ENCODE measurements around the gene DNMT1. TPM values are rescaled to one million over a fixed set of nuclear protein-coding genes. Genes with fewer than 3 reads are reported as not detected.

Gene DNMT1
- polyA plus RNA-seq, 1 experiment = 60.7 TPM

- TF ChIP-seq CTCF (IDR thresholded peaks at IDR 0.05; ENCODE audit: low read depth, low read length) = no peak
- Histone ChIP-seq H3K9me3 (ENCODE audit: control insufficient read depth, insufficient read depth, low read length) (peaks cover 5% of the 10 kb centered on the region; the same call in 1 of the 2 replicates), H3K27ac (ENCODE audit: low read depth, low read length) (no peak overlapping the region), H3K27me3 (ENCODE audit: control insufficient read depth, insufficient read depth, low read length) (no peaks in the 10 kb centered on the region), H3K4me3 (ENCODE audit: low read depth, low read length) (no peak overlapping the region)
- CTCF ChIA-PET = interaction anchor here (1.2 kb wide), 1 partner anchor 182 kb away, joined by 3 read pairs; no protein-coding TSS in a partner anchor
- POLR2A ChIA-PET = interaction anchor here (0.6 to 2.8 kb wide), 4 partner anchors 8 to 21 kb away, joined by 3 to 19 read pairs (median 4); partner anchors contain the start of gene PPAN
- no peak for DNase-seq (ENCODE audit: low read depth, low spot score)
Observed at GRCh38 chr19:10113964-10114650, 80.6 kb downstream of the DNMT1 start.

- no peak overlapping the region for H3K27ac ChIP-seq (ENCODE audit: low read depth, low read length)
- TF ChIP-seq CTCF (IDR thresholded peaks at IDR 0.05; ENCODE audit: low read depth, low read length) = no peak
- H3K9me3 ChIP-seq (ENCODE audit: control insufficient read depth, insufficient read depth, low read length) = peaks cover 5% of the 10 kb centered on the region; the same call in 1 of the 2 replicates
- ChIA-PET CTCF (interaction anchor here (0.6 to 1.2 kb wide), 4 partner anchors 8 to 183 kb away, joined by 3 to 6 read pairs (median 4); partner anchors contain the start of gene ANGPTL6), POLR2A (interaction anchor here (0.6 to 1.2 kb wide), 3 partner anchors 8 to 21 kb away, joined by 3 to 4 read pairs (median 4); no protein-coding TSS in a partner anchor)
- no peaks in the 10 kb centered on the region for H3K27me3 ChIP-seq (ENCODE audit: control insufficient read depth, insufficient read depth, low read length)
- H3K4me3 ChIP-seq (ENCODE audit: low read depth, low read length) = no peak overlapping the region
- no peak for DNase-seq (ENCODE audit: low read depth, low spot score)
Observed at GRCh38 chr19:10113592-10113963, 81.2 kb downstream of the DNMT1 start.

GRCh38 chr19:10112895-10113591 is 81.7 kb downstream of the DNMT1 start:
- peak; percentile 66 for TF ChIP-seq CTCF (IDR thresholded peaks at IDR 0.05; ENCODE audit: low read depth, low read length)
- CTCF ChIA-PET = interaction anchor here (0.6 to 1.2 kb wide), 4 partner anchors 9 to 183 kb away, joined by 3 to 6 read pairs (median 4); partner anchors contain the start of gene ANGPTL6
- Histone ChIP-seq H3K4me3 (ENCODE audit: low read depth, low read length) (no peak overlapping the region), H3K9me3 (ENCODE audit: control insufficient read depth, insufficient read depth, low read length) (peaks cover 5% of the 10 kb centered on the region; the same call in 1 of the 2 replicates), H3K27ac (ENCODE audit: low read depth, low read length) (peak overlapping the region; percentile 21), H3K27me3 (ENCODE audit: control insufficient read depth, insufficient read depth, low read length) (no peaks in the 10 kb centered on the region)
- POLR2A ChIA-PET = interaction anchor here (0.6 to 1.2 kb wide), 3 partner anchors 18 to 194 kb away, joined by 4 to 5 read pairs (median 4); no protein-coding TSS in a partner anchor
- no peak for DNase-seq (ENCODE audit: low read depth, low spot score)

- H3K27me3 ChIP-seq (ENCODE audit: control insufficient read depth, insufficient read depth, low read length) = no peaks in the 10 kb centered on the region
- H3K4me3 ChIP-seq (ENCODE audit: low read depth, low read length) = no peak overlapping the region
- no peak for TF ChIP-seq CTCF (IDR thresholded peaks at IDR 0.05; ENCODE audit: low read depth, low read length)
- DNase-seq (ENCODE audit: low read depth, low spot score) = no peak
- H3K9me3 ChIP-seq (ENCODE audit: control insufficient read depth, insufficient read depth, low read length) = peaks cover 5% of the 10 kb centered on the region; the same call in 1 of the 2 replicates
- ChIA-PET POLR2A (interaction anchor here (0.7 kb wide), 1 partner anchor 21 kb away, joined by 4 read pairs; no protein-coding TSS in a partner anchor), CTCF (no interaction called here)
- no peak overlapping the region for H3K27ac ChIP-seq (ENCODE audit: low read depth, low read length)
Observed at GRCh38 chr19:10112037-10112761, 82.6 kb downstream of the DNMT1 start.
